H9 (cell line): Measurements from ENCODE around the gene CFAP299. TPM values are rescaled to one million over a fixed set of nuclear protein-coding genes. Genes with fewer than 3 reads are reported as not detected.
"Not testable (repeated sequence)": the region's sequence is repeated elsewhere in the genome, so short reads cannot be mapped to it uniquely, and the experiment has no call there.

ENCODE experiments used
- DNase-seq: peaks from one replicate; pipeline ENCODE4 v3.0.0-alpha.2; 2017
- H2AFZ ChIP-seq: one replicate; pipeline ENCODE4 v1.6.1; 2013; ENCODE audit warnings: mild to moderate bottlenecking, low read length, control low read depth, moderate library complexity
- H2AK5ac ChIP-seq: 2 replicates; pipeline ENCODE4 v1.6.1; 2013; ENCODE audit warnings: low read length, control low read depth, mixed read lengths; ENCODE audit not compliant: insufficient read length
- H2BK120ac ChIP-seq: one replicate; pipeline ENCODE4 v1.6.1; 2013; ENCODE audit warnings: low read depth, mild to moderate bottlenecking, low read length, control low read depth, inconsistent platforms; ENCODE audit not compliant: poor library complexity, severe bottlenecking
- H2BK12ac ChIP-seq: 2 replicates; pipeline ENCODE4 v1.6.1; 2013; ENCODE audit warnings: low read length, control low read depth, mixed read lengths, low read depth; ENCODE audit not compliant: insufficient read length
- H2BK15ac ChIP-seq: 2 replicates; pipeline ENCODE4 v1.6.1; 2013; ENCODE audit warnings: low read depth, low read length, control low read depth
- H2BK20ac ChIP-seq: one replicate; pipeline ENCODE4 v1.6.1; 2013; ENCODE audit warnings: low read depth, mild to moderate bottlenecking, low read length, control low read depth, inconsistent platforms; ENCODE audit not compliant: poor library complexity, severe bottlenecking
- H2BK5ac ChIP-seq: 2 replicates; pipeline ENCODE4 v1.6.1; 2013; ENCODE audit warnings: low read length, control low read depth, mixed read lengths; ENCODE audit not compliant: insufficient read length
- H3K14ac ChIP-seq: 2 replicates; pipeline ENCODE4 v1.6.1; 2013; ENCODE audit warnings: low read length, control low read depth; ENCODE audit not compliant: insufficient read depth
- H3K18ac ChIP-seq: 2 replicates; pipeline ENCODE4 v1.6.1; 2013; ENCODE audit warnings: low read depth, mild to moderate bottlenecking, mixed read lengths, low read length, control low read depth; ENCODE audit not compliant: insufficient read length
- H3K23ac ChIP-seq: 2 replicates; pipeline ENCODE4 v1.6.1; 2013; ENCODE audit warnings: low read length, control low read depth, mixed read lengths, low read depth; ENCODE audit not compliant: insufficient read length
- H3K23me2 ChIP-seq: 2 replicates; pipeline ENCODE4 v1.6.1; 2013; ENCODE audit warnings: low read depth, mild to moderate bottlenecking, mixed read lengths, low read length, control low read depth; ENCODE audit not compliant: insufficient read length, poor library complexity, severe bottlenecking
- H3K27ac ChIP-seq: 2 replicates; pipeline ENCODE4 v1.5.1; 2013; ENCODE audit warnings: low read length, control low read depth, mixed read lengths, low read depth; ENCODE audit not compliant: insufficient read length
- H3K27me3 ChIP-seq: 2 replicates; pipeline ENCODE4 v1.6.1; 2013; ENCODE audit warnings: low read length, control low read depth, inconsistent platforms; ENCODE audit not compliant: insufficient read depth
- H3K4ac ChIP-seq: 2 replicates; pipeline ENCODE4 v1.6.1; 2013; ENCODE audit warnings: low read depth, mild to moderate bottlenecking, control low read depth, inconsistent platforms, low read length, moderate library complexity
- H3K4me1 ChIP-seq: 2 replicates; pipeline ENCODE4 v1.6.1; 2013; ENCODE audit warnings: low read length, control low read depth, inconsistent platforms; ENCODE audit not compliant: insufficient read depth
- H3K4me2 ChIP-seq: 2 replicates; pipeline ENCODE4 v1.6.1; 2013; ENCODE audit warnings: low read length, control low read depth, mixed read lengths; ENCODE audit not compliant: insufficient read length, insufficient read depth
- H3K56ac ChIP-seq: 2 replicates; pipeline ENCODE4 v1.6.1; 2013; ENCODE audit warnings: low read depth, mild to moderate bottlenecking, mixed read lengths, low read length, control low read depth; ENCODE audit not compliant: insufficient read length
- H3K79me1 ChIP-seq: 2 replicates; pipeline ENCODE4 v1.6.1; 2013; ENCODE audit warnings: low read depth, mild to moderate bottlenecking, moderate library complexity, low read length, control low read depth, inconsistent platforms; ENCODE audit not compliant: insufficient read depth, poor library complexity, severe bottlenecking
- H3K79me2 ChIP-seq: 2 replicates; pipeline ENCODE4 v1.6.1; 2013; ENCODE audit warnings: low read length, control low read depth, inconsistent platforms; ENCODE audit not compliant: insufficient read depth
- H3K9ac ChIP-seq: 2 replicates; pipeline ENCODE4 v1.6.1; 2013; ENCODE audit warnings: low read length, control low read depth, mixed read lengths; ENCODE audit not compliant: insufficient read length; ENCODE audit errors: extremely low read depth
- H3K9me3 ChIP-seq: one replicate; pipeline ENCODE4 v1.6.1; 2013; ENCODE audit warnings: low read depth, low read length, inconsistent platforms; ENCODE audit not compliant: control insufficient read depth
- H3T11ph ChIP-seq: one replicate; pipeline ENCODE4 v1.6.1; 2013; ENCODE audit warnings: mild to moderate bottlenecking, low read length, control low read depth, inconsistent platforms
- H4K20me1 ChIP-seq: one replicate; pipeline ENCODE4 v1.6.1; 2013; ENCODE audit not compliant: control insufficient read depth, insufficient read length, insufficient read depth
- H4K5ac ChIP-seq: 2 replicates; pipeline ENCODE4 v1.6.1; 2013; ENCODE audit warnings: low read depth, mild to moderate bottlenecking, mixed read lengths, low read length, control low read depth; ENCODE audit not compliant: insufficient read length
- H4K8ac ChIP-seq: replicated peaks from 2 replicates; pipeline ENCODE4 v1.6.1; 2013; ENCODE audit warnings: low read length, control low read depth, mixed read lengths, low read depth; ENCODE audit not compliant: insufficient read length
- H4K91ac ChIP-seq: 2 replicates; pipeline ENCODE4 v1.6.1; 2013; ENCODE audit warnings: low read depth, mild to moderate bottlenecking, moderate library complexity, mixed read lengths, low read length, control low read depth; ENCODE audit not compliant: insufficient read length
- H3K27ac Mint-ChIP-seq, 3 experiments: 2 replicates in 2 of 3; 3 replicates in 1 of 3; pipeline ENCODE4 v1.8.0; 2020 to 2021; ENCODE audit warnings: mixed read lengths in 3 of 3, mild to moderate bottlenecking in 1 of 3, moderate library complexity in 1 of 3
- H3K27me3 Mint-ChIP-seq: 2 replicates; pipeline ENCODE4 v1.8.0; 2021; ENCODE audit warnings: low read depth, mild to moderate bottlenecking, moderate library complexity, mixed read lengths
- H3K36me3 Mint-ChIP-seq, 3 experiments: 2 replicates in 2 of 3; 3 replicates in 1 of 3; pipeline ENCODE4 v1.8.0; 2020 to 2021; ENCODE audit warnings: low read depth in 3 of 3, mixed read lengths in 3 of 3; ENCODE audit not compliant: insufficient read depth in 1 of 3
- H3K4me1 Mint-ChIP-seq, 2 experiments: 2 replicates each; pipeline ENCODE4 v1.8.0; 2020; ENCODE audit warnings: mixed read lengths in 2 of 2
- H3K4me3 Mint-ChIP-seq, 2 experiments: 2 replicates in 1 of 2; 3 replicates in 1 of 2; pipeline ENCODE4 v1.8.0; 2020 to 2021; ENCODE audit warnings: mild to moderate bottlenecking in 2 of 2, mixed read lengths in 2 of 2, moderate library complexity in 1 of 2
- H3K9me3 Mint-ChIP-seq, 2 experiments: 2 replicates in 1 of 2; 3 replicates in 1 of 2; pipeline ENCODE4 v1.8.0; 2020; ENCODE audit warnings: mild to moderate bottlenecking in 2 of 2, mixed read lengths in 2 of 2, moderate library complexity in 1 of 2
- CTCF ChIP-seq: fragments of 200-600 bp; sonication (generic); conservative IDR thresholded peaks from 3 replicates; pipeline ENCODE4 v1.8.0; 2021; ENCODE audit warnings: antibody characterized with exemption, mild to moderate bottlenecking
- WGBS: extraction: QIAGEN DNeasy Blood & Tissue Kit; methylation state at CpG from one replicate; pipeline ENCODE4 v1.1.7; 2013; ENCODE audit warnings: missing lambda C conversion rate, low lambda C conversion rate, mixed read lengths; ENCODE audit not compliant: insufficient read length; ENCODE audit errors: extremely low coverage; 5-methylcytosine and 5-hydroxymethylcytosine counted together
- total RNA-seq: library from RNA; stranded (reverse); gene quantifications from 2 replicates; pipeline ENCODE4 v1.2.1, GENCODE V29; 2021

CFAP299 gene
- total RNA-seq, 1 experiment from 2014 or later = not detected

GRCh38 chr4:80655662-80656061, 320.1 kb downstream of the CFAP299 start:
- no peak overlapping the region for H4K91ac ChIP-seq
- no peak overlapping the region for H2BK120ac ChIP-seq
- H3K27me3 ChIP-seq = no peaks in the 10 kb centered on the region
- H3K18ac ChIP-seq = no peak overlapping the region
- H4K8ac ChIP-seq = no peak overlapping the region
- no peaks in the 10 kb centered on the region for H3K79me1 ChIP-seq
- no peak overlapping the region for H2BK15ac ChIP-seq
- H2BK5ac ChIP-seq = no peak overlapping the region
- H3K23ac ChIP-seq = no peak overlapping the region
- no peak overlapping the region for H2AFZ ChIP-seq
- H2BK12ac ChIP-seq = no peak overlapping the region
- H3K23me2 ChIP-seq = no peaks in the 10 kb centered on the region
- H3K4me1 ChIP-seq = no peaks in the 10 kb centered on the region
- no peak overlapping the region for H3K14ac ChIP-seq
- no peak overlapping the region for H3K56ac ChIP-seq
- H3K27me3 Mint-ChIP-seq = no peaks in the 10 kb centered on the region; the same call in 1 of the 2 replicates
- H3T11ph ChIP-seq = no peak overlapping the region
- no peak for TF ChIP-seq CTCF
- no peak overlapping the region for H2BK20ac ChIP-seq
- peaks cover 0 to 8% (median 0%) of the 10 kb centered on the region in 3 experiments; a peak in 1 of 7 replicates for H3K36me3 Mint-ChIP-seq
- no peaks in the 10 kb centered on the region for H4K20me1 ChIP-seq
- no peaks in the 10 kb centered on the region for H3K79me2 ChIP-seq
- H3K4me2 ChIP-seq = no peak overlapping the region
- H2AK5ac ChIP-seq = no peak overlapping the region
- peaks cover 7% of the 10 kb centered on the region in 2 experiments; a peak in 4 of 5 replicates for H3K9me3 Mint-ChIP-seq
- no peak overlapping the region for H4K5ac ChIP-seq
- H3K4me1 Mint-ChIP-seq = no peaks in the 10 kb centered on the region
- H3K4ac ChIP-seq = no peak overlapping the region
- no peak overlapping the region for H3K9ac ChIP-seq
- no peak overlapping the region for H3K27ac Mint-ChIP-seq
- no peak for DNase-seq
- no peak overlapping the region for H3K4me3 Mint-ChIP-seq
- WGBS = no CpG with 5 or more reads among the region's 2 CpGs
- H3K27ac ChIP-seq = no peak overlapping the region
- H3K9me3 ChIP-seq = no peaks in the 10 kb centered on the region

- H3K4ac ChIP-seq, H3K56ac ChIP-seq, H3K4me1 Mint-ChIP-seq, DNase-seq, H3K36me3 Mint-ChIP-seq, H3K23me2 ChIP-seq, H3K27ac Mint-ChIP-seq, H3K4me2 ChIP-seq, H3K4me3 Mint-ChIP-seq, H3K9me3 ChIP-seq, H2BK15ac ChIP-seq, H3K9ac ChIP-seq, H2BK120ac ChIP-seq, H4K8ac ChIP-seq, H2AK5ac ChIP-seq, H3K79me2 ChIP-seq, H2BK12ac ChIP-seq, H3K18ac ChIP-seq, H3K79me1 ChIP-seq, H3K23ac ChIP-seq, H3K27ac ChIP-seq, H3T11ph ChIP-seq, H3K14ac ChIP-seq, H4K5ac ChIP-seq, H2AFZ ChIP-seq, H4K20me1 ChIP-seq, H4K91ac ChIP-seq, H3K27me3 ChIP-seq, H3K4me1 ChIP-seq, H2BK5ac ChIP-seq, H2BK20ac ChIP-seq, H3K9me3 Mint-ChIP-seq: not testable (repeated sequence)
- peaks cover 12% of the 10 kb centered on the region for H3K27me3 Mint-ChIP-seq
- no CpG with 5 or more reads among the region's 3 CpGs for WGBS
Measured at GRCh38 chr4:80670118-80670517, 334.6 kb downstream of the CFAP299 start.
